Measurements from ENCODE around the gene ATP11A. TPM values are rescaled to one million over a fixed set of nuclear protein-coding genes. Genes with fewer than 3 reads are reported as not detected.
A peak's percentile ranks its signal among the peaks of the same experiment; 100 is the strongest.

ATP11A gene
- total RNA-seq, 1 experiment from 2014 or later, result 80.4 TPM

- no peak overlapping the region for H3K4me2 ChIP-seq (ENCODE audit: low read length)
- H3K4me3 ChIP-seq (replicated peaks in 1 of 2; ENCODE audit: low read depth in 1 of 2, low read length in 2 of 2), result no peak overlapping the region
- H3K27ac ChIP-seq (ENCODE audit: low read depth, low read length), result no peak overlapping the region
- H2AFZ ChIP-seq (ENCODE audit: low read depth, low read length, poor library complexity, severe bottlenecking), result no peak overlapping the region
- RAD21 ChIA-PET (ENCODE audit: low non-redundant PET in 1 of 2, low total read pairs in 2 of 2, uncharacterized antibody in 2 of 2, unreplicated experiment in 2 of 2), result no interaction called here
- no peak for TF ChIP-seq JUND (IDR thresholded peaks at IDR 0.05)
- TF ChIP-seq ZFX (IDR thresholded peaks at IDR 0.05), result no peak
- no peaks in the 10 kb centered on the region for H3K36me3 ChIP-seq (ENCODE audit: control insufficient read depth in 1 of 2, insufficient read depth in 2 of 2, low read length in 2 of 2)
- H4K20me1 ChIP-seq (ENCODE audit: insufficient read depth), result no peaks in the 10 kb centered on the region
- no peaks in the 10 kb centered on the region for H3K9me2 ChIP-seq (ENCODE audit: insufficient read depth)
- POLR2A ChIA-PET, result no interaction called here
- H3K9ac ChIP-seq (ENCODE audit: low read length), result no peak overlapping the region
- intact Hi-C loops (cut with micrococcal nuclease), result no loop called here
- no TSS peak for BruUV-seq (replicated peaks)
- H3K79me2 ChIP-seq (ENCODE audit: insufficient read depth, low read length), result peaks cover 13% of the 10 kb centered on the region; the same call in 1 of the 2 replicates
- H3K27me3 ChIP-seq (ENCODE audit: insufficient read depth, low read length), result no peaks in the 10 kb centered on the region
- DNase-seq (ENCODE audit: low read depth, low spot score), result no peak
- 0 out of 2 replicates have a peak, but pooled peaks have one; percentile 21 for ATAC-seq
- CTCF ChIA-PET, result no interaction called here
- H3K4me1 ChIP-seq (ENCODE audit: control insufficient read depth in 1 of 2, insufficient read depth in 2 of 2, low read length in 2 of 2), result peaks cover 0 to 5% of the 10 kb centered on the region in 2 experiments; a peak in 3 of 4 replicates
- no peaks in the 10 kb centered on the region for H3K9me3 ChIP-seq (ENCODE audit: control insufficient read depth in 1 of 2, insufficient read depth in 1 of 2, low read depth in 1 of 2, low read length in 2 of 2)
These were observed 83.1 kb downstream of the ATP11A start for GRCh38 chr13:112772929-112773328.

- Histone ChIP-seq H3K27me3 (ENCODE audit: insufficient read depth, low read length) (no peaks in the 10 kb centered on the region), H3K9me3 (ENCODE audit: control insufficient read depth in 1 of 2, insufficient read depth in 1 of 2, low read depth in 1 of 2, low read length in 2 of 2) (no peaks in the 10 kb centered on the region), H3K4me2 (ENCODE audit: low read length) (no peak overlapping the region), H3K79me2 (ENCODE audit: insufficient read depth, low read length) (peaks cover 15% of the 10 kb centered on the region; the same call in 1 of the 2 replicates), H4K20me1 (ENCODE audit: insufficient read depth) (no peaks in the 10 kb centered on the region), H3K9me2 (ENCODE audit: insufficient read depth) (no peaks in the 10 kb centered on the region), H3K36me3 (ENCODE audit: control insufficient read depth in 1 of 2, insufficient read depth in 2 of 2, low read length in 2 of 2) (no peaks in the 10 kb centered on the region), H3K4me3 (replicated peaks in 1 of 2; ENCODE audit: low read depth in 1 of 2, low read length in 2 of 2) (no peak overlapping the region), H3K27ac (ENCODE audit: low read depth, low read length) (no peak overlapping the region), H2AFZ (ENCODE audit: low read depth, low read length, poor library complexity, severe bottlenecking) (no peak overlapping the region), H3K4me1 (ENCODE audit: control insufficient read depth in 1 of 2, insufficient read depth in 2 of 2, low read length in 2 of 2) (peaks cover 0 to 5% of the 10 kb centered on the region in 2 experiments; a peak in 3 of 4 replicates), H3K9ac (ENCODE audit: low read length) (no peak overlapping the region)
- ChIA-PET CTCF (no interaction called here), RAD21 (ENCODE audit: low non-redundant PET in 1 of 2, low total read pairs in 2 of 2, uncharacterized antibody in 2 of 2, unreplicated experiment in 2 of 2) (no interaction called here), POLR2A (no interaction called here)
- BruUV-seq (replicated peaks), result no TSS peak
- TF ChIP-seq RAD21 (IDR thresholded peaks at IDR 0.05; ENCODE audit: low read depth) (no peak), SRF (IDR thresholded peaks at IDR 0.05; ENCODE audit: low read depth) (no peak), CEBPB (IDR thresholded peaks at IDR 0.05; ENCODE audit: low read depth) (no peak), ELF1 (IDR thresholded peaks at IDR 0.05; ENCODE audit: borderline replicate concordance, low read depth) (no peak), SP1 (IDR thresholded peaks at IDR 0.05; ENCODE audit: low read depth) (no peak), ZFX (IDR thresholded peaks at IDR 0.05) (no peak), JUND (IDR thresholded peaks at IDR 0.05) (no peak), EZH2 (IDR thresholded peaks at IDR 0.05) (no peak), REST (IDR thresholded peaks at IDR 0.05; ENCODE audit: low read depth) (no peak), SIN3A (IDR thresholded peaks at IDR 0.05; ENCODE audit: low read depth) (no peak)
- intact Hi-C loops (cut with micrococcal nuclease), result no loop called here
- DNase-seq (ENCODE audit: low read depth, low spot score) (no peak), ATAC-seq (no peak)
These were observed 84.0 kb downstream of the ATP11A start for GRCh38 chr13:112773601-112774447.

All from HCT116 (cell line).